Neutrophil (primary cell): Measurements from ENCODE around the gene S100A10.

ENCODE experiments used
- H3K27ac ChIP-seq: fragments of 200-600 bp; sonication (generic); 2 replicates; pipeline ENCODE4 v1.5.1; 2016; ENCODE audit warnings: mild to moderate bottlenecking, moderate library complexity
- H3K27me3 ChIP-seq: fragments of 200-600 bp; sonication (generic); 2 replicates; pipeline ENCODE4 v1.6.0; 2016; ENCODE audit warnings: mild to moderate bottlenecking
- H3K36me3 ChIP-seq: fragments of 200-600 bp; sonication (generic); 2 replicates; pipeline ENCODE4 v1.5.1; 2017
- H3K4me1 ChIP-seq, 2 experiments: fragments of 200-600 bp in 1 of 2; sonication (generic) in 1 of 2; 1 replicate in 1 of 2; 2 replicates in 1 of 2; pipeline versions ENCODE4 v1.5.1 to v1.6.1; 2013 to 2016; ENCODE audit warnings: low read depth in 1 of 2, low read length in 1 of 2, mild to moderate bottlenecking in 1 of 2, moderate library complexity in 1 of 2; ENCODE audit not compliant: control insufficient read depth in 1 of 2, insufficient read depth in 1 of 2
- H3K4me3 ChIP-seq, 2 experiments: fragments of 200-600 bp in 1 of 2; sonication (generic) in 1 of 2; 1 replicate in 1 of 2; 2 replicates in 1 of 2; pipeline ENCODE4 v1.5.1; 2013 to 2016; ENCODE audit warnings: low read depth in 1 of 2, low read length in 1 of 2, mild to moderate bottlenecking in 1 of 2, moderate library complexity in 1 of 2
- H3K9me3 ChIP-seq: fragments of 200-600 bp; sonication (generic); 2 replicates; pipeline ENCODE4 v1.5.1; 2016
- TF ChIP-seq, protein P1 (sequence below): fragments of 200-600 bp; sonication (generic); IDR thresholded peaks from 2 replicates; pipeline ENCODE4 v1.5.1; 2016; ENCODE audit warnings: antibody characterized with exemption

Gene S100A10

DNA sequence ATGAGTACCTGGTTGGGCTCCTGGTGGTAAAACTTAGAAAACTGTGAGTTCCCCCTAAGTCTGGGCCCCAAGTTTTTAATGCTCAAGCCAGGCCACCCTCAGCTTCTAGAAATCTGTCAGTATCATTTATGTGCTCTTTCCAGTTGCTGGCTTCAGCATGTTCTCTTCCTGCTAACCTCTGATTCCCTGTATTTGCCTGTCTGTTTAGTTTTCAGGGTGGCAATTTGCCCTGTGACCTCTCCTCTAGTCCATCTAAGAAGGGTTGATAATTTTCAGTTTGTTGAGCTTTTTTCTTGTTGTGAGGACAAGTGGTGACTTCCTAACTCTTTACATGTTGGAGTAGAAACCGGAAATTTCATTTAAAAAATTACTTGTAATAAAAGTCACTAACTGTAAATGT, 16.0 kb upstream of the S100A10 start:
- Histone ChIP-seq H3K9me3 (no peaks in the 10 kb centered on the region), H3K4me3 (no peak overlapping the region), H3K36me3 (no peaks in the 10 kb centered on the region), H3K27me3 (peaks cover 31% of the 10 kb centered on the region), H3K27ac (no peak overlapping the region), H3K4me1 (no peaks in the 10 kb centered on the region)
- TF ChIP-seq, protein P1, sequence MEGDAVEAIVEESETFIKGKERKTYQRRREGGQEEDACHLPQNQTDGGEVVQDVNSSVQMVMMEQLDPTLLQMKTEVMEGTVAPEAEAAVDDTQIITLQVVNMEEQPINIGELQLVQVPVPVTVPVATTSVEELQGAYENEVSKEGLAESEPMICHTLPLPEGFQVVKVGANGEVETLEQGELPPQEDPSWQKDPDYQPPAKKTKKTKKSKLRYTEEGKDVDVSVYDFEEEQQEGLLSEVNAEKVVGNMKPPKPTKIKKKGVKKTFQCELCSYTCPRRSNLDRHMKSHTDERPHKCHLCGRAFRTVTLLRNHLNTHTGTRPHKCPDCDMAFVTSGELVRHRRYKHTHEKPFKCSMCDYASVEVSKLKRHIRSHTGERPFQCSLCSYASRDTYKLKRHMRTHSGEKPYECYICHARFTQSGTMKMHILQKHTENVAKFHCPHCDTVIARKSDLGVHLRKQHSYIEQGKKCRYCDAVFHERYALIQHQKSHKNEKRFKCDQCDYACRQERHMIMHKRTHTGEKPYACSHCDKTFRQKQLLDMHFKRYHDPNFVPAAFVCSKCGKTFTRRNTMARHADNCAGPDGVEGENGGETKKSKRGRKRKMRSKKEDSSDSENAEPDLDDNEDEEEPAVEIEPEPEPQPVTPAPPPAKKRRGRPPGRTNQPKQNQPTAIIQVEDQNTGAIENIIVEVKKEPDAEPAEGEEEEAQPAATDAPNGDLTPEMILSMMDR: no peak

DNA sequence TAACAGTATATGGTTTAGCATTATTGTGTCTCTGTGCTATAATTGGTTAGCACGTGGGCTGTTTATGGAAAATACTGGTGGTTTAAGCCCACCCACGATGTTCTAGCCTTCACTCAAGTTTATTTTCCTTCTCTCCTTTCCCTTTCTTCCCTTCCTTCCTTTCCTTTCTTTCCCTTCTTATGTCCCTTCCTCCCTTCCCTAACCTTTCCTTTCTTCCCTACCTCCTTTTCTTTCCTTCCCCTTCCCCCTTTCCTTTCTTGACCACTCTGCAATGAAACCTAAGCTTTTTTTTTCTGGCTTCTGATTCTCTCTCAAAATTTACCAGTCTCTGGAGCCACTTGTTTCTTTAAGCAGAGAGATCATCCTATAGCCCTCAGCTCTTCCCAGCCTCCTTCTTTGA, 13.4 kb upstream of the S100A10 start:
- Histone ChIP-seq H3K27ac (no peak overlapping the region), H3K9me3 (no peaks in the 10 kb centered on the region), H3K4me3 (no peak overlapping the region), H3K27me3 (peaks cover 57% of the 10 kb centered on the region), H3K36me3 (no peaks in the 10 kb centered on the region), H3K4me1 (no peaks in the 10 kb centered on the region)
- TF ChIP-seq, protein P1: no peak

DNA sequence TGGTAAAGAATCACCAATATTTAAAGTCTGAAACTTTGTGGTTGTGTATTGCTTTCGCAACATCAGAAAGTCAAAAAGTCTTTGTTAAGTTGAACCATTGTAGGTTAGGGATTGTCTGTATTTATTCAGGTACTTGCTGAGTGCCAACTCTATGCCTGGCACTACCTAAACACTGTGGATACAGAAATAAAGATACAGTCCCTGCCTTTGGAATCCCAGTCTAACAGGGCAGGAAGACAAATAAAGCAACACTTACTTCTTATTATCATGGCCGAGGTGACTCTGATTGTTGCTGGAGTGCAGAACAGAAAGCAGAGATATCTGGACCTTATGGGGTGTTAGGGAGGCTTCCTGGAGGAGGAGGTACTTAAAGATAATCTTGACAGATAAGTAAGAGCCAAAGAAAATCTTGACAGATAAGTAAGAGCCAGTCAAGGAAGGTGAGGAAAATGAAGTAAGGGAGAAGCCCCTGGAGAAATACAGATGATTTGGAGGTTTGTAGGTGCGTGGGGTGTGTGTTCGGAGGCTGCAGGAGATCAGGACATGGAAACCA, 11.8 kb upstream of the S100A10 start:
- Histone ChIP-seq H3K36me3 (no peaks in the 10 kb centered on the region), H3K4me1 (no peaks in the 10 kb centered on the region), H3K4me3 (no peak overlapping the region), H3K9me3 (no peaks in the 10 kb centered on the region), H3K27ac (no peak overlapping the region), H3K27me3 (peaks cover 61% of the 10 kb centered on the region)
- TF ChIP-seq, protein P1: no peak

DNA sequence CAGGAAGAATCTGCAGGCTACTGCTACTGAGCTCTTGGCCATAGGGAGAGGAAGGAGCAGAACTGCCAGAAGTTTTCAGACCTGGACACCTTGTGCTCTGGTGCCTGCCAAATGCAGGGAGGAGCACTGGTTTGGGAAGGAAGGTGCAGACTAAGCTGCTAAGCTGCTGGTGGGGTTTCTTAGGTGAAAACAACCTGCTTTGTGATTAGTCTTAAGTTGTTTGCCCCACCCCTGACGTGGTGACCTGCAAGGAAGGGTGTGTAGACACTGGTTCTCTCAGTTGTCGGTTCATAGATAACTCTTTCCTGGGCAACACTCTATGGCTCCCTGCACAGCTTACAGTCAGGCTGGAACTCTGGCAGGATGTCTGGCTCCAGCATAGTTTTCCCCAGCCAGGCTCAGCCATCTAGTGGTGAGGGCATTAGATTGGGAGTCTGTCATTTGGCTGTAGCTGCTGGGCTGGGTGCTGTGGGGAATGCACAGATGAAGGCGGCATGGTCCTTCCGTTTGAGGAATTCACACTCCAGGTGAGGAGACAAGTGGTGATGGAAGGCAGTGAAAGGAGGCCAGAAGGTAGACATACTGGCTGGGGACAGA, 10.3 kb upstream of the S100A10 start:
- TF ChIP-seq, protein P1: no peak
- Histone ChIP-seq H3K27ac (no peak overlapping the region), H3K4me1 (no peaks in the 10 kb centered on the region), H3K9me3 (no peaks in the 10 kb centered on the region), H3K27me3 (peaks cover 67% of the 10 kb centered on the region), H3K36me3 (no peaks in the 10 kb centered on the region), H3K4me3 (no peak overlapping the region)

DNA sequence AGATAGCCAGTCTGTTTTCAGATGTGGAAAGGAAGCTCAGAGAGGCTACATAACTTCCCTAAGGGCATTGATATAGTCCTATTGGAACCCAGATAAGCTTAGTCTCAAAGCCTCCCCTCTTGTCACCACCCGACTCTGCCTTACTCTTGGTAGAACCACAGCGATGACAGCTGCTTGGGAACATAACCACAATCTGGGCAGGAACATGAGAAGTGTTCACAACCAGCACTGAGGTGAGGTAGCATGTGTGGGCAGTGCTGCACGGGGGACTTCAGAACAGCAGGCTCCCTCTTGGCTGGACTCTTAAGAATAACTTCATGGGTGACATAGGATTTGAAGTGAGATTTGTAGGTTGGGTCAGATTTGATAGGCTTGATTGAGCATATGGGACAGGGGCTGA, 9.3 kb upstream of the S100A10 start:
- no peak overlapping the region for H3K4me3 ChIP-seq
- H3K27me3 ChIP-seq: peaks cover 70% of the 10 kb centered on the region
- H3K27ac ChIP-seq: no peak overlapping the region
- TF ChIP-seq, protein P1: no peak
- no peaks in the 10 kb centered on the region for H3K36me3 ChIP-seq
- no peaks in the 10 kb centered on the region for H3K9me3 ChIP-seq
- no peaks in the 10 kb centered on the region for H3K4me1 ChIP-seq
